HCT116 (cell line): ENCODE data around the gene DHX15. TPM values are rescaled to one million over a fixed set of nuclear protein-coding genes. Genes with fewer than 3 reads are reported as not detected.

Experiments used
- ATAC-seq: fragments of 200-7000 bp; cut with Tn5 transposase; 2 replicates; pipeline ENCODE4 v1.9.1; 2020; ENCODE audit warnings: mild to moderate bottlenecking, moderate library complexity
- BruUV-seq: library from RNA; stranded (reverse); fragments of 400-500 nt; replicated peaks from 2 replicates; lab custom pipeline; 2021; lab: Mats Ljungman, UMichigan
- CTCF ChIA-PET: fragments of 300-600 bp; sonication (Branson Sonifier 250); formaldehyde crosslinking; loops from one replicate; lab custom pipeline; 2021; ENCODE audit warnings: antibody characterized with exemption; lab: Charles Lee
- POLR2A ChIA-PET: fragments of 300-600, 350-600 bp; sonication (Branson Sonifier 250); formaldehyde crosslinking; loops from one replicate; lab custom pipeline; 2021; ENCODE audit warnings: antibody characterized with exemption; lab: Charles Lee
- RAD21 ChIA-PET, 2 experiments: fragments of 300-600 bp; sonication (Branson Sonifier 250); formaldehyde crosslinking; loops; one replicate each; lab custom pipeline; 2023; ENCODE audit warnings: low total read pairs in 2 of 2; ENCODE audit not compliant: uncharacterized antibody in 2 of 2, unreplicated experiment in 2 of 2, low non-redundant PET in 1 of 2; lab: Charles Lee
- DNase-seq: peaks from one replicate; pipeline ENCODE4 v3.0.0-alpha.2; 2010; ENCODE audit warnings: low read depth, low spot score
- H2AFZ ChIP-seq: fragments of 200-600 bp; shearing (Covaris generic), sonication (generic); 2 replicates; pipeline ENCODE4 v1.6.1; 2017; ENCODE audit warnings: low read depth, mixed run types, mixed read lengths, antibody characterized with exemption, low read length; ENCODE audit not compliant: poor library complexity, severe bottlenecking
- H3K27ac ChIP-seq: 2 replicates; pipeline ENCODE4 v1.5.1; 2012; ENCODE audit warnings: low read depth, low read length
- H3K27me3 ChIP-seq: fragments of 200-600 bp; sonication (generic); 2 replicates; pipeline ENCODE4 v1.6.1; 2016; ENCODE audit warnings: mixed run types, low read length, mixed read lengths; ENCODE audit not compliant: insufficient read depth
- H3K36me3 ChIP-seq, 2 experiments: fragments of 200-500 bp in 1 of 2; fragments of 200-600 bp in 1 of 2; sonication (Bioruptor generic) in 1 of 2; sonication (generic) in 1 of 2; 2 replicates each; pipeline versions ENCODE4 v1.5.1 to v1.6.1; 2014 to 2016; ENCODE audit warnings: low read length in 2 of 2, inconsistent platforms in 1 of 2, mixed read lengths in 1 of 2, mixed run types in 1 of 2; ENCODE audit not compliant: insufficient read depth in 2 of 2, control insufficient read depth in 1 of 2
- H3K4me1 ChIP-seq, 2 experiments: fragments of 200-600 bp in 1 of 2; sonication (generic) in 1 of 2; 2 replicates each; pipeline versions ENCODE4 v1.5.1 to v1.6.1; 2012 to 2017; ENCODE audit warnings: low read length in 2 of 2, inconsistent platforms in 1 of 2, mild to moderate bottlenecking in 1 of 2, mixed read lengths in 1 of 2, mixed run types in 1 of 2, moderate library complexity in 1 of 2; ENCODE audit not compliant: insufficient read depth in 2 of 2, control insufficient read depth in 1 of 2
- H3K4me2 ChIP-seq: fragments of 200-600 bp; sonication (generic); 2 replicates; pipeline ENCODE4 v1.6.1; 2017; ENCODE audit warnings: mixed run types, low read length, mixed read lengths
- H3K4me3 ChIP-seq, 2 experiments: fragments of 200-600 bp in 1 of 2; sonication (generic) in 1 of 2; replicated peaks in 1 of 2; 2 replicates each; pipeline ENCODE4 v1.5.1; 2011 to 2016; ENCODE audit warnings: low read length in 2 of 2, control low read depth in 1 of 2, low read depth in 1 of 2, mild to moderate bottlenecking in 1 of 2, mixed read lengths in 1 of 2, mixed run types in 1 of 2
- H3K79me2 ChIP-seq: fragments of 200-600 bp; sonication (generic); 2 replicates; pipeline ENCODE4 v1.6.1; 2017; ENCODE audit warnings: mild to moderate bottlenecking, mixed run types, low read length, moderate library complexity, mixed read lengths; ENCODE audit not compliant: insufficient read depth
- H3K9ac ChIP-seq: fragments of 200-600 bp; sonication (generic); 2 replicates; pipeline ENCODE4 v1.6.1; 2016; ENCODE audit warnings: low read length, mixed read lengths
- H3K9me2 ChIP-seq: fragments of 200-600 bp; sonication (generic), shearing (Covaris generic); 2 replicates; pipeline ENCODE4 v1.6.1; 2017; ENCODE audit warnings: mixed run types, mild to moderate bottlenecking, moderate library complexity; ENCODE audit not compliant: insufficient read depth
- H3K9me3 ChIP-seq, 2 experiments: fragments of 200-500 bp in 1 of 2; fragments of 200-600 bp in 1 of 2; sonication (Bioruptor generic) in 1 of 2; sonication (generic) in 1 of 2; 2 replicates each; pipeline ENCODE4 v1.6.1; 2014 to 2017; ENCODE audit warnings: low read length in 2 of 2, mixed read lengths in 2 of 2, inconsistent platforms in 1 of 2, low read depth in 1 of 2, mild to moderate bottlenecking in 1 of 2, mixed run types in 1 of 2, moderate library complexity in 1 of 2; ENCODE audit not compliant: control insufficient read depth in 1 of 2, insufficient read depth in 1 of 2
- H4K20me1 ChIP-seq: fragments of 200-600 bp; sonication (generic), shearing (Covaris generic); 2 replicates; pipeline ENCODE4 v1.6.1; 2017; ENCODE audit warnings: mixed run types, mild to moderate bottlenecking, moderate library complexity; ENCODE audit not compliant: insufficient read depth
- CEBPB ChIP-seq: IDR thresholded peaks from 2 replicates; pipeline ENCODE4 v1.6.1; 2012; ENCODE audit warnings: low read depth
- EZH2 ChIP-seq: fragments of 200-600 bp; sonication (generic); IDR thresholded peaks from 2 replicates; pipeline ENCODE4 v1.6.1; 2017; ENCODE audit warnings: antibody characterized with exemption, mixed run types
- EZH2phosphoT487 ChIP-seq: fragments of 200-600 bp; IDR thresholded peaks from 2 replicates; pipeline ENCODE4 v1.6.1; 2018; ENCODE audit warnings: antibody characterized with exemption, borderline replicate concordance
- FOSL1 ChIP-seq: IDR thresholded peaks from 2 replicates; pipeline ENCODE4 v1.6.1; 2012; ENCODE audit warnings: low read depth
- POLR2A ChIP-seq: IDR thresholded peaks from 2 replicates; pipeline ENCODE4 v1.7.0; 2011; ENCODE audit warnings: borderline replicate concordance; ENCODE audit not compliant: insufficient read depth, insufficient read length; ENCODE audit errors: extremely low read depth
- POLR2AphosphoS5 ChIP-seq: IDR thresholded peaks from 2 replicates; pipeline ENCODE4 v1.6.1; 2011; ENCODE audit warnings: mild to moderate bottlenecking, low read depth, low read length, moderate library complexity
- RAD21 ChIP-seq: IDR thresholded peaks from 2 replicates; pipeline ENCODE4 v1.6.1; 2012; ENCODE audit warnings: low read depth, mild to moderate bottlenecking
- SP1 ChIP-seq: IDR thresholded peaks from 2 replicates; pipeline ENCODE4 v1.6.1; 2012; ENCODE audit warnings: low read depth
- SRF ChIP-seq: IDR thresholded peaks from 2 replicates; pipeline ENCODE4 v1.6.1; 2012; ENCODE audit warnings: low read depth
- YY1 ChIP-seq: IDR thresholded peaks from 2 replicates; pipeline ENCODE4 v1.6.1; 2011; ENCODE audit warnings: low read length, low read depth, moderate library complexity, mild to moderate bottlenecking; ENCODE audit not compliant: insufficient replicate concordance; ENCODE audit errors: extremely low read depth
- ZFX ChIP-seq: fragments of 450-650 bp; IDR thresholded peaks from 2 replicates; pipeline ENCODE4 v1.6.1; 2017
- ZNF274 ChIP-seq: fragments of 200-500 bp; sonication (Bioruptor generic); IDR thresholded peaks from 2 replicates; pipeline ENCODE4 v1.6.1; 2014; ENCODE audit warnings: mild to moderate bottlenecking, low read depth, low read length, inconsistent platforms
- intact Hi-C: fragments of 100-400 bp; cut with micrococcal nuclease; formaldehyde crosslinking; loops from 2 replicates; pipeline ENCODE4 v1.10.0; 2022
- total RNA-seq: library from RNA; stranded (reverse); gene quantifications from one replicate; pipeline ENCODE4 v1.2.1, GENCODE V29; 2021; ENCODE audit not compliant: unreplicated experiment
- TF ChIP-seq, protein P1 (sequence below): IDR thresholded peaks from 2 replicates; pipeline ENCODE4 v1.6.1; 2012
- TF ChIP-seq, protein P2 (sequence below), 3 experiments: fragments of 200-600 bp in 1 of 3; sonication (generic) in 1 of 3; IDR thresholded peaks in 2 of 3; conservative IDR thresholded peaks in 1 of 3; 2 replicates each; pipeline ENCODE4 v1.5.1; 2012 to 2017; ENCODE audit warnings: low read depth in 2 of 3, low read length in 2 of 3, antibody characterized with exemption in 1 of 3, borderline replicate concordance in 1 of 3, control low read depth in 1 of 3, mild to moderate bottlenecking in 1 of 3, mixed read lengths in 1 of 3, mixed run types in 1 of 3, moderate library complexity in 1 of 3; ENCODE audit not compliant: insufficient read depth in 1 of 3
- TF ChIP-seq, protein P3 (sequence below): IDR thresholded peaks from 2 replicates; pipeline ENCODE4 v1.6.1; 2012; ENCODE audit warnings: low read depth
- TF ChIP-seq, protein P4 (sequence below): IDR thresholded peaks from 2 replicates; pipeline ENCODE4 v1.6.1; 2011; ENCODE audit warnings: mild to moderate bottlenecking, low read length, moderate library complexity; ENCODE audit not compliant: insufficient replicate concordance; ENCODE audit errors: extremely low read depth

Gene DHX15
- total RNA-seq, 1 experiment from 2014 or later = 195 TPM

DNA sequence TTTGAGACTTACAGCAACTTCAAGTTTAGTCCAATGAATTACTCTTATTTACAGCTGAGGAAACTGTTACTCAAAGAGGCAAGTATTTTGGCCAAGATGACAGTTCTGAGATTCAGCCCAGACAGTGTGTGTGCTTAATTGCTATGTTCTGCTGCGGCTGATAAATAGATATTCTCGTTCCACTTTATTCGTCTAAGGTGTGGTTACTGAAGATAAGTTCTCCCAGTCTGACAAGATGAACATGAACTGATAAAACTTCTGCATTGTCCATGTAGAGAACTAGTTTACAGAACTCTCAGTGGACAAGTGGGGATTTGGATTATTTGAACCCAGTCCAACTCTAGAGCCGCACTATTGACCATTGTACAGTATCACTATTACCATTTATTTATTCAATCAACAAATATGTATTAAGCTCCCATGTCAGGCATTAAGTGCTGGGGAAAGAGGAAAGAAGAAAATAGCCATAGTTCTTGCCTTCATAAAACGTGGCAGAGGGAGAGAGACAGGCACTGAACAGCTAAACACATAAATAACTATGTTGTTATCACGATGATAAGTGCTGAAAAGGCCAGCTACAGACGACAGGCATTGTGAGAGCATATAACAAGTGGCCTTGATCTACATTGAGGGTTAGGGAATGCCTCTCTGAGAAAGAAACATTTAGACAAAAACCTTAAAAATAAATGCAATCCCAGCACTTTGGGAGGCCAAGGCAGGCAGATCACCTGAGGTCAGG lies 4.0 kb upstream of the DHX15 start:
- Histone ChIP-seq H3K9ac (no peak overlapping the region), H3K4me1 (peaks cover 0 to 11% of the 10 kb centered on the region in 2 experiments; a peak in 1 of 4 replicates), H3K27ac (no peak overlapping the region), H4K20me1 (no peaks in the 10 kb centered on the region), H3K4me3 (no peak overlapping the region), H3K27me3 (no peaks in the 10 kb centered on the region), H3K4me2 (no peak overlapping the region), H3K9me3 (peaks cover 0 to 5% of the 10 kb centered on the region in 2 experiments; a peak in 1 of 4 replicates), H3K36me3 (no peaks in the 10 kb centered on the region), H3K9me2 (no peaks in the 10 kb centered on the region), H3K79me2 (peaks cover 10% of the 10 kb centered on the region), H2AFZ (no peak overlapping the region)
- ChIA-PET RAD21 (no interaction called here), CTCF (no interaction called here), POLR2A (no interaction called here)
- no peak for DNase-seq
- intact Hi-C loops = no loop called here
- ATAC-seq = no peak
- no TSS peak for BruUV-seq
- TF ChIP-seq, protein P1, sequence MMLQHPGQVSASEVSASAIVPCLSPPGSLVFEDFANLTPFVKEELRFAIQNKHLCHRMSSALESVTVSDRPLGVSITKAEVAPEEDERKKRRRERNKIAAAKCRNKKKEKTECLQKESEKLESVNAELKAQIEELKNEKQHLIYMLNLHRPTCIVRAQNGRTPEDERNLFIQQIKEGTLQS = no peak
- TF ChIP-seq ZNF274 (no peak), SRF (no peak), EZH2 (no peak), ZFX (no peak), EZH2phosphoT487 (no peak), POLR2A (no peak), CEBPB (no peak), FOSL1 (no peak), YY1 (no peak), POLR2AphosphoS5 (no peak), SP1 (no peak), RAD21 (no peak)
- TF ChIP-seq, protein P2, sequence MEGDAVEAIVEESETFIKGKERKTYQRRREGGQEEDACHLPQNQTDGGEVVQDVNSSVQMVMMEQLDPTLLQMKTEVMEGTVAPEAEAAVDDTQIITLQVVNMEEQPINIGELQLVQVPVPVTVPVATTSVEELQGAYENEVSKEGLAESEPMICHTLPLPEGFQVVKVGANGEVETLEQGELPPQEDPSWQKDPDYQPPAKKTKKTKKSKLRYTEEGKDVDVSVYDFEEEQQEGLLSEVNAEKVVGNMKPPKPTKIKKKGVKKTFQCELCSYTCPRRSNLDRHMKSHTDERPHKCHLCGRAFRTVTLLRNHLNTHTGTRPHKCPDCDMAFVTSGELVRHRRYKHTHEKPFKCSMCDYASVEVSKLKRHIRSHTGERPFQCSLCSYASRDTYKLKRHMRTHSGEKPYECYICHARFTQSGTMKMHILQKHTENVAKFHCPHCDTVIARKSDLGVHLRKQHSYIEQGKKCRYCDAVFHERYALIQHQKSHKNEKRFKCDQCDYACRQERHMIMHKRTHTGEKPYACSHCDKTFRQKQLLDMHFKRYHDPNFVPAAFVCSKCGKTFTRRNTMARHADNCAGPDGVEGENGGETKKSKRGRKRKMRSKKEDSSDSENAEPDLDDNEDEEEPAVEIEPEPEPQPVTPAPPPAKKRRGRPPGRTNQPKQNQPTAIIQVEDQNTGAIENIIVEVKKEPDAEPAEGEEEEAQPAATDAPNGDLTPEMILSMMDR (IDR thresholded peaks at IDR 0.05 in 2 of 3, conservative IDR thresholded peaks at IDR 0.05 in 1 of 3; ENCODE audit: borderline replicate concordance in 1 of 3, insufficient read depth in 1 of 3, low read depth in 2 of 3, low read length in 2 of 3) = no peak
- TF ChIP-seq, protein P3, sequence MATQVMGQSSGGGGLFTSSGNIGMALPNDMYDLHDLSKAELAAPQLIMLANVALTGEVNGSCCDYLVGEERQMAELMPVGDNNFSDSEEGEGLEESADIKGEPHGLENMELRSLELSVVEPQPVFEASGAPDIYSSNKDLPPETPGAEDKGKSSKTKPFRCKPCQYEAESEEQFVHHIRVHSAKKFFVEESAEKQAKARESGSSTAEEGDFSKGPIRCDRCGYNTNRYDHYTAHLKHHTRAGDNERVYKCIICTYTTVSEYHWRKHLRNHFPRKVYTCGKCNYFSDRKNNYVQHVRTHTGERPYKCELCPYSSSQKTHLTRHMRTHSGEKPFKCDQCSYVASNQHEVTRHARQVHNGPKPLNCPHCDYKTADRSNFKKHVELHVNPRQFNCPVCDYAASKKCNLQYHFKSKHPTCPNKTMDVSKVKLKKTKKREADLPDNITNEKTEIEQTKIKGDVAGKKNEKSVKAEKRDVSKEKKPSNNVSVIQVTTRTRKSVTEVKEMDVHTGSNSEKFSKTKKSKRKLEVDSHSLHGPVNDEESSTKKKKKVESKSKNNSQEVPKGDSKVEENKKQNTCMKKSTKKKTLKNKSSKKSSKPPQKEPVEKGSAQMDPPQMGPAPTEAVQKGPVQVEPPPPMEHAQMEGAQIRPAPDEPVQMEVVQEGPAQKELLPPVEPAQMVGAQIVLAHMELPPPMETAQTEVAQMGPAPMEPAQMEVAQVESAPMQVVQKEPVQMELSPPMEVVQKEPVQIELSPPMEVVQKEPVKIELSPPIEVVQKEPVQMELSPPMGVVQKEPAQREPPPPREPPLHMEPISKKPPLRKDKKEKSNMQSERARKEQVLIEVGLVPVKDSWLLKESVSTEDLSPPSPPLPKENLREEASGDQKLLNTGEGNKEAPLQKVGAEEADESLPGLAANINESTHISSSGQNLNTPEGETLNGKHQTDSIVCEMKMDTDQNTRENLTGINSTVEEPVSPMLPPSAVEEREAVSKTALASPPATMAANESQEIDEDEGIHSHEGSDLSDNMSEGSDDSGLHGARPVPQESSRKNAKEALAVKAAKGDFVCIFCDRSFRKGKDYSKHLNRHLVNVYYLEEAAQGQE = no peak
- TF ChIP-seq, protein P4, sequence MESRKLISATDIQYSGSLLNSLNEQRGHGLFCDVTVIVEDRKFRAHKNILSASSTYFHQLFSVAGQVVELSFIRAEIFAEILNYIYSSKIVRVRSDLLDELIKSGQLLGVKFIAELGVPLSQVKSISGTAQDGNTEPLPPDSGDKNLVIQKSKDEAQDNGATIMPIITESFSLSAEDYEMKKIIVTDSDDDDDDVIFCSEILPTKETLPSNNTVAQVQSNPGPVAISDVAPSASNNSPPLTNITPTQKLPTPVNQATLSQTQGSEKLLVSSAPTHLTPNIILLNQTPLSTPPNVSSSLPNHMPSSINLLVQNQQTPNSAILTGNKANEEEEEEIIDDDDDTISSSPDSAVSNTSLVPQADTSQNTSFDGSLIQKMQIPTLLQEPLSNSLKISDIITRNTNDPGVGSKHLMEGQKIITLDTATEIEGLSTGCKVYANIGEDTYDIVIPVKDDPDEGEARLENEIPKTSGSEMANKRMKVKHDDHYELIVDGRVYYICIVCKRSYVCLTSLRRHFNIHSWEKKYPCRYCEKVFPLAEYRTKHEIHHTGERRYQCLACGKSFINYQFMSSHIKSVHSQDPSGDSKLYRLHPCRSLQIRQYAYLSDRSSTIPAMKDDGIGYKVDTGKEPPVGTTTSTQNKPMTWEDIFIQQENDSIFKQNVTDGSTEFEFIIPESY = no peak
